Right hindlimb (tissue), 1 donor: ENCODE measurements around the gene HLA-B.
"Not testable (repeated sequence)": the region's sequence is repeated elsewhere in the genome, so short reads cannot be mapped to it uniquely, and the experiment has no call there.

Experiments used
- DNase-seq: peaks from one replicate; pipeline ENCODE4 v3.0.0-alpha.2; 2018

HLA-B gene

GRCh38 chr6:31381666-31382065 lies 24.7 kb upstream of the HLA-B start:
- no peak for DNase-seq

- DNase-seq: no peak
Measured at GRCh38 chr6:31379850-31380249, 22.9 kb upstream of the HLA-B start.

- no peak for DNase-seq
Measured at GRCh38 chr6:31378721-31379103, 21.7 kb upstream of the HLA-B start.

- no peak for DNase-seq
Measured at GRCh38 chr6:31378062-31378720, 21.2 kb upstream of the HLA-B start.

GRCh38 chr6:31377029-31377428 lies 20.1 kb upstream of the HLA-B start:
- no peak for DNase-seq

GRCh38 chr6:31375699-31376098 lies 18.7 kb upstream of the HLA-B start:
- no peak for DNase-seq

GRCh38 chr6:31374118-31374517 lies 17.1 kb upstream of the HLA-B start:
- not testable (repeated sequence) for DNase-seq

GRCh38 chr6:31368461-31368860 lies 11.5 kb upstream of the HLA-B start:
- DNase-seq: no peak

- DNase-seq: peak; percentile 82
Measured at GRCh38 chr6:31366693-31367470, 9.9 kb upstream of the HLA-B start.

- DNase-seq: no peak
Measured at GRCh38 chr6:31365864-31366263, 8.9 kb upstream of the HLA-B start.

GRCh38 chr6:31363811-31364210 lies 6.8 kb upstream of the HLA-B start:
- no peak for DNase-seq

- no peak for DNase-seq
Measured at GRCh38 chr6:31362751-31363150, 5.8 kb upstream of the HLA-B start.

- DNase-seq: no peak
Measured at GRCh38 chr6:31359581-31359980, 2.6 kb upstream of the HLA-B start.

GRCh38 chr6:31358302-31358701 lies 1.3 kb upstream of the HLA-B start:
- DNase-seq: no peak

- DNase-seq: no peak
Measured at GRCh38 chr6:31357886-31358285, 907 bp upstream of the HLA-B start.

- peak; percentile 28 for DNase-seq
Measured at GRCh38 chr6:31356216-31356945, 598 bp downstream of the HLA-B start.

- no peak for DNase-seq
Measured at GRCh38 chr6:31355583-31355948, 1.4 kb downstream of the HLA-B start.

GRCh38 chr6:31354864-31355582 lies 2.0 kb downstream of the HLA-B start:
- no peak for DNase-seq

- DNase-seq: no peak
Measured at GRCh38 chr6:31354158-31354863, 2.7 kb downstream of the HLA-B start.

GRCh38 chr6:31353384-31353945 lies 3.5 kb downstream of the HLA-B start:
- no peak for DNase-seq

GRCh38 chr6:31352683-31353383 lies 4.1 kb downstream of the HLA-B start:
- DNase-seq: no peak

- DNase-seq: no peak
Measured at GRCh38 chr6:31352310-31352682, 4.7 kb downstream of the HLA-B start.
